Trophoblast cell (in vitro differentiated cells and primary cell): ENCODE results near the gene FLYWCH1.

ENCODE experiments used
- DNase-seq, 2 donors: peaks; one replicate each; pipeline ENCODE4 v3.0.0-alpha.2; 2016
- H2AFZ ChIP-seq: 2 replicates; pipeline ENCODE4 v1.6.1; 2013; ENCODE audit warnings: low read length, moderate library complexity, mild to moderate bottlenecking; ENCODE audit not compliant: insufficient read depth, poor library complexity
- H2AK5ac ChIP-seq: 2 replicates; pipeline ENCODE4 v1.6.1; 2013; ENCODE audit warnings: mild to moderate bottlenecking, low read length
- H2BK120ac ChIP-seq: 2 replicates; pipeline ENCODE4 v1.6.1; 2013; ENCODE audit warnings: low read length, mild to moderate bottlenecking, moderate library complexity; ENCODE audit not compliant: insufficient read depth, poor library complexity
- H2BK12ac ChIP-seq: 2 replicates; pipeline ENCODE4 v1.6.1; 2013; ENCODE audit warnings: mild to moderate bottlenecking, low read length, moderate library complexity
- H2BK5ac ChIP-seq: 2 replicates; pipeline ENCODE4 v1.6.1; 2013; ENCODE audit warnings: low read length, low read depth, moderate library complexity, mild to moderate bottlenecking; ENCODE audit not compliant: poor library complexity
- H3K14ac ChIP-seq: 2 replicates; pipeline ENCODE4 v1.6.1; 2013; ENCODE audit warnings: mild to moderate bottlenecking, low read length
- H3K18ac ChIP-seq: 2 replicates; pipeline ENCODE4 v1.6.1; 2013; ENCODE audit warnings: mild to moderate bottlenecking, low read length
- H3K23ac ChIP-seq: 2 replicates; pipeline ENCODE4 v1.6.1; 2013; ENCODE audit warnings: low read length
- H3K27ac ChIP-seq: 2 replicates; pipeline ENCODE4 v1.5.1; 2013; ENCODE audit warnings: low read depth, mild to moderate bottlenecking, inconsistent platforms, low read length, moderate library complexity
- H3K27me3 ChIP-seq: 2 replicates; pipeline ENCODE4 v1.6.1; 2013; ENCODE audit warnings: inconsistent platforms, mild to moderate bottlenecking, low read length, moderate library complexity; ENCODE audit not compliant: insufficient read depth
- H3K36me3 ChIP-seq, 2 experiments: 1 replicate in 1 of 2; 2 replicates in 1 of 2; pipeline ENCODE4 v1.6.1; 2013; ENCODE audit warnings: low read length in 2 of 2, mild to moderate bottlenecking in 2 of 2, moderate library complexity in 1 of 2; ENCODE audit not compliant: insufficient read depth in 2 of 2, control insufficient read depth in 1 of 2
- H3K4ac ChIP-seq: 2 replicates; pipeline ENCODE4 v1.6.1; 2013; ENCODE audit warnings: low read depth, mild to moderate bottlenecking, low read length, moderate library complexity
- H3K4me1 ChIP-seq, 2 experiments: 1 replicate in 1 of 2; 2 replicates in 1 of 2; pipeline ENCODE4 v1.6.1; 2013; ENCODE audit warnings: low read length in 2 of 2, mild to moderate bottlenecking in 2 of 2, moderate library complexity in 1 of 2; ENCODE audit not compliant: insufficient read depth in 2 of 2, control insufficient read depth in 1 of 2
- H3K4me2 ChIP-seq: 2 replicates; pipeline ENCODE4 v1.6.1; 2013; ENCODE audit warnings: inconsistent platforms, mild to moderate bottlenecking, low read length, moderate library complexity
- H3K4me3 ChIP-seq: 2 replicates; pipeline ENCODE4 v1.5.1; 2013; ENCODE audit warnings: mild to moderate bottlenecking, low read depth, low read length, inconsistent platforms
- H3K79me1 ChIP-seq: one replicate; pipeline ENCODE4 v1.6.1; 2013; ENCODE audit warnings: low read length
- H3K79me2 ChIP-seq: 2 replicates; pipeline ENCODE4 v1.6.1; 2013; ENCODE audit warnings: low read length, mild to moderate bottlenecking; ENCODE audit not compliant: control insufficient read depth, insufficient read depth, poor library complexity
- H3K9ac ChIP-seq: 2 replicates; pipeline ENCODE4 v1.6.1; 2013; ENCODE audit warnings: mild to moderate bottlenecking, low read length
- H3K9me3 ChIP-seq: 2 replicates; pipeline ENCODE4 v1.6.1; 2013; ENCODE audit warnings: low read depth, mild to moderate bottlenecking, control low read depth, inconsistent platforms, low read length; ENCODE audit not compliant: insufficient read depth
- H4K12ac ChIP-seq: 2 replicates; pipeline ENCODE4 v1.6.1; 2013; ENCODE audit warnings: low read depth, mild to moderate bottlenecking, low read length, moderate library complexity
- H4K8ac ChIP-seq: 2 replicates; pipeline ENCODE4 v1.6.1; 2013; ENCODE audit warnings: low read depth, mild to moderate bottlenecking, low read length, moderate library complexity
- H4K91ac ChIP-seq: one replicate; pipeline ENCODE4 v1.6.1; 2013; ENCODE audit warnings: low read depth, mild to moderate bottlenecking, low read length, moderate library complexity
- WGBS: extraction: QIAGEN DNeasy Blood & Tissue Kit; methylation state at CpG from one replicate; pipeline ENCODE4 v1.1.7; 2013; ENCODE audit warnings: missing lambda C conversion rate; ENCODE audit not compliant: insufficient read length, insufficient coverage; ENCODE audit errors: extremely low coverage; 5-methylcytosine and 5-hydroxymethylcytosine counted together

FLYWCH1 gene

DNA sequence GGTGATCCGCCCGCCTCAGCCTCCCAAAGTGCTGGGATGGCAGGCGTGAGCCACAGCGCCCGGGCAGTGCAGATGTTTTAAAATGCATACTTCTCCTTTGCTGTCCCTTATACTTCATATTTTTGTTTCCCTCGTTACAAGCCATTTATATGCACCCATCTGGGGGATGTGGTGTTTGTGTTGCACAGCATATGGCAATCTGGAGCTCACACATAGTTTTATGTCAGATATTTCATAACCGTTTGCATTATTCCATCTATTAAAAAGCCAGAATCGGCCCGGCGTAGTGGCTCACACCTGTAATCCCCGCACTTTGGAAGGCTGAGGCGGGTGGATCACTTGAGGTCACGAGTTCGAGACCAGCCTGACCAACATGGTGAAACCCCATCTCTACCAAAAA is 11.8 kb downstream of the FLYWCH1 start:
- Histone ChIP-seq H3K9me3 (peaks cover 2% of the 10 kb centered on the region), H4K8ac (no peak overlapping the region), H3K27me3 (no peaks in the 10 kb centered on the region), H3K4me3 (no peak overlapping the region), H3K9ac (no peak overlapping the region), H3K4me1 (peaks cover 4 to 8% of the 10 kb centered on the region in 2 experiments), H2AK5ac (no peak overlapping the region), H4K91ac (no peak overlapping the region), H3K4me2 (no peak overlapping the region), H3K79me2 (no peaks in the 10 kb centered on the region), H2BK5ac (no peak overlapping the region), H2AFZ (no peak overlapping the region), H4K12ac (no peak overlapping the region), H3K23ac (no peak overlapping the region), H3K36me3 (peaks cover 0 to 2% of the 10 kb centered on the region in 2 experiments), H3K4ac (no peak overlapping the region), H3K79me1 (no peaks in the 10 kb centered on the region), H3K18ac (no peak overlapping the region), H3K27ac (no peak overlapping the region), H3K14ac (no peak overlapping the region), H2BK12ac (no peak overlapping the region), H2BK120ac (no peak overlapping the region)
- no CpG with 5 or more reads among the region's 14 CpGs for WGBS
- no peak for DNase-seq

DNA sequence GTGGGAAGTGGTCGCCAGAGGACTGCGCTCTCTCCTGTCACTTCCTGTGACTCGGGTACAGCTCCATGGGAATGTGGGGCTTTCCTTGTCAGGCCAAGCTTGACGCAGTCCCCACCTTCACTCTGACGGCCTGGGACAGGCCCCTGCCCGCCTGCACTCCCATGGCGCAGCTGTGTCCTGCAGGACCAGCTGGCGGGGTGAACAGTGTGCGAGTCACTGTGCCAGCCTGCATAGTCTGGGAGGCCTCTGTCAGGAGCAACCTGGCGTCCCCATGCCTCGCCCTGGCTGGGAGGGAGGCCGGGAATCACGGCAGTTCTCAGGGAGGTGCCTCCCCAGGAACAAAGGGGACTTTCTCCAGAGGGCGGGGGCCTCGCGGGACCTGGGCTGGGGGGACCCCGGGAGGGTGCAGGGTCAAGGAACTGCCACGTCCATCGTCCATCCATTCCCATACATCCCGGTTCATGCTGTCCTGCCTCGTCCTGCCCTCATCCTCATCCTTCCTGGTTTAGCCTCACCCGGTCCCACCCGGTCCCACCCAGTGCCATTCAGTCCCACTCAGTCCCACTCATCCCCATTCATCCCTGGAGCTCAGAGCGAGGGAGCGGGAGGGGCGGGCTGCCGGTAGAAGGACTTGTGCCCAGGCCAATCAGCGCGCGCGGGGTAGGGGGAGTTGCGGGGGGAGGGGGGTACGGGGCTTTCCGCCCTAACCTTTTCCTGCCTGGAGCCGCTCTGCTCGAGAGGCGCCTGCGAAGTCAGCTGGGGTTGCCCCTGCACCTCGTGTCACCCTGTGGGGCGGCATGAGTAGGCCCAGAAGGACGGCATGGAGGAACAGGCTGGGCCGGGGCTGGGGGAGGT is 13.4 kb downstream of the FLYWCH1 start:
- Histone ChIP-seq H3K4ac (no peak overlapping the region), H4K8ac (peak overlapping the region; percentile 35), H3K9ac (no peak overlapping the region), H3K36me3 (peaks cover 6 to 7% of the 10 kb centered on the region in 2 experiments), H2BK5ac (no peak overlapping the region), H3K14ac (peak overlapping the region; percentile 22), H3K27me3 (no peaks in the 10 kb centered on the region), H4K91ac (no peak overlapping the region), H3K79me1 (no peaks in the 10 kb centered on the region), H3K4me1 (peaks cover 4 to 8% of the 10 kb centered on the region in 2 experiments), H2AK5ac (no peak overlapping the region), H4K12ac (peak overlapping the region; percentile 51), H3K23ac (no peak overlapping the region), H2BK120ac (no peak overlapping the region), H2AFZ (no peak overlapping the region), H3K9me3 (peaks cover 2% of the 10 kb centered on the region), H3K27ac (no peak overlapping the region), H3K4me3 (no peak overlapping the region), H2BK12ac (no peak overlapping the region), H3K18ac (no peak overlapping the region), H3K79me2 (no peaks in the 10 kb centered on the region), H3K4me2 (peak overlapping the region; percentile 37)
- no CpG with 5 or more reads among the region's 42 CpGs for WGBS
- no peak for DNase-seq

GRCh38 chr16:2925951-2926649 is 14.4 kb downstream of the FLYWCH1 start:
- Histone ChIP-seq H4K8ac (peak overlapping the region; percentile 35), H2BK12ac (no peak overlapping the region), H4K12ac (peak overlapping the region; percentile 51), H3K36me3 (peaks cover 13% of the 10 kb centered on the region in 2 experiments), H3K9ac (peak overlapping the region; percentile 31), H2BK120ac (no peak overlapping the region), H3K9me3 (peaks cover 2% of the 10 kb centered on the region), H2AFZ (no peak overlapping the region), H3K27ac (no peak overlapping the region), H3K4me3 (no peak overlapping the region), H2BK5ac (no peak overlapping the region), H3K79me2 (no peaks in the 10 kb centered on the region), H3K4me1 (peaks cover 4 to 8% of the 10 kb centered on the region in 2 experiments), H3K14ac (no peak overlapping the region), H3K79me1 (no peaks in the 10 kb centered on the region), H2AK5ac (no peak overlapping the region), H4K91ac (no peak overlapping the region), H3K4ac (no peak overlapping the region), H3K27me3 (no peaks in the 10 kb centered on the region), H3K18ac (no peak overlapping the region), H3K23ac (no peak overlapping the region), H3K4me2 (peak overlapping the region; percentile 37)
- WGBS = no CpG with 5 or more reads among the region's 9 CpGs
- peak; percentile 35 to 79 for DNase-seq

GRCh38 chr16:2926650-2926999 is 14.9 kb downstream of the FLYWCH1 start:
- no peaks in the 10 kb centered on the region for H3K79me1 ChIP-seq
- no peak overlapping the region for H2BK12ac ChIP-seq
- no peaks in the 10 kb centered on the region for H3K27me3 ChIP-seq
- H2BK5ac ChIP-seq = no peak overlapping the region
- H4K91ac ChIP-seq = no peak overlapping the region
- no peak overlapping the region for H3K27ac ChIP-seq
- H3K4me2 ChIP-seq = peak overlapping the region; percentile 53
- H2AK5ac ChIP-seq = no peak overlapping the region
- H3K79me2 ChIP-seq = no peaks in the 10 kb centered on the region
- H3K18ac ChIP-seq = no peak overlapping the region
- no peak overlapping the region for H3K4ac ChIP-seq
- DNase-seq = no peak
- no peak overlapping the region for H2BK120ac ChIP-seq
- H3K23ac ChIP-seq = no peak overlapping the region
- H3K9ac ChIP-seq = no peak overlapping the region
- H4K12ac ChIP-seq = no peak overlapping the region
- H3K14ac ChIP-seq = no peak overlapping the region
- no CpG with 5 or more reads among the region's 5 CpGs for WGBS
- H3K9me3 ChIP-seq = peaks cover 2% of the 10 kb centered on the region
- peaks cover 4 to 8% of the 10 kb centered on the region in 2 experiments for H3K4me1 ChIP-seq
- no peak overlapping the region for H2AFZ ChIP-seq
- H4K8ac ChIP-seq = no peak overlapping the region
- H3K4me3 ChIP-seq = no peak overlapping the region
- H3K36me3 ChIP-seq = peaks cover 13% of the 10 kb centered on the region in 2 experiments
